ENCODE results near the gene ASGR1. TPM values are rescaled to one million over a fixed set of nuclear protein-coding genes. Genes with fewer than 3 reads are reported as not detected.
A peak's percentile ranks its signal among the peaks of the same experiment; 100 is the strongest.

ASGR1 gene
- total RNA-seq, 1 experiment from 2014 or later: 1.3 TPM

- TF ChIP-seq REST (IDR thresholded peaks at IDR 0.05; ENCODE audit: insufficient read depth in 1 of 2, low read depth in 2 of 2, low read length in 1 of 2) (no peak), POLR2AphosphoS5 (IDR thresholded peaks at IDR 0.05; ENCODE audit: low read depth, low read length) (no peak), SIN3A (IDR thresholded peaks at IDR 0.05; ENCODE audit: borderline replicate concordance, insufficient read depth, low read depth, low read length) (no peak), CTCF (IDR thresholded peaks at IDR 0.05) (no peak), TCF7L2 (IDR thresholded peaks at IDR 0.05; ENCODE audit: low read depth, low read length) (no peak)
- intact Hi-C loops (cut with micrococcal nuclease; ENCODE audit: unreplicated experiment) (no loop called here), in situ Hi-C loops (cut with HindIII; ENCODE audit: low pct_unique_long_range_greater_than_20kb, low sequenced_read_pairs) (no loop called here)
- CTCF ChIA-PET: no interaction called here
- Histone ChIP-seq H3K4me3 (ENCODE audit: low read depth in 2 of 2, low read length in 2 of 2) (peak overlapping the region in 1 of 2 experiments; percentile 16; a peak in 1 of 4 replicates), H3K27ac (ENCODE audit: low read length) (no peak overlapping the region), H3K4me1 (ENCODE audit: control insufficient read depth, insufficient read depth, low read length) (no peaks in the 10 kb centered on the region), H3K36me3 (ENCODE audit: control insufficient read depth, insufficient read depth, low read length) (peaks cover 4% of the 10 kb centered on the region), H3K27me3 (ENCODE audit: control insufficient read depth, insufficient read depth, low read length) (no peaks in the 10 kb centered on the region), H3K9me3 (ENCODE audit: control insufficient read depth, insufficient read depth, low read depth, low read length) (no peaks in the 10 kb centered on the region)
- no peak for DNase-seq (ENCODE audit: low read depth, low spot score)
- no TSS peak for BruUV-seq (replicated peaks)
- ATAC-seq: no peak
- POLR2A ChIA-PET: no interaction called here
Observed at GRCh38 chr17:7204828-7205461, 25.8 kb upstream of the ASGR1 start.

- TF ChIP-seq REST (IDR thresholded peaks at IDR 0.05; ENCODE audit: insufficient read depth in 1 of 2, low read depth in 2 of 2, low read length in 1 of 2) (no peak), POLR2AphosphoS5 (IDR thresholded peaks at IDR 0.05; ENCODE audit: low read depth, low read length) (no peak), CTCF (IDR thresholded peaks at IDR 0.05) (no peak), TCF7L2 (IDR thresholded peaks at IDR 0.05; ENCODE audit: low read depth, low read length) (no peak), SIN3A (IDR thresholded peaks at IDR 0.05; ENCODE audit: borderline replicate concordance, insufficient read depth, low read depth, low read length) (no peak)
- no peak overlapping the region for H3K27ac ChIP-seq (ENCODE audit: low read length)
- in situ Hi-C loops (cut with HindIII; ENCODE audit: low pct_unique_long_range_greater_than_20kb, low sequenced_read_pairs): no loop called here
Observed at GRCh38 chr17:7204336-7204735, 25.2 kb upstream of the ASGR1 start.

More at GRCh38 chr17:7204336-7204735, 25.2 kb upstream of the ASGR1 start:
- intact Hi-C loops (cut with micrococcal nuclease; ENCODE audit: unreplicated experiment): no loop called here
- no peaks in the 10 kb centered on the region for H3K27me3 ChIP-seq (ENCODE audit: control insufficient read depth, insufficient read depth, low read length)
- H3K4me3 ChIP-seq (ENCODE audit: low read depth in 2 of 2, low read length in 2 of 2): no peak overlapping the region; a peak in 1 of 4 replicates
- BruUV-seq (replicated peaks): no TSS peak
- POLR2A ChIA-PET: no interaction called here
- H3K4me1 ChIP-seq (ENCODE audit: control insufficient read depth, insufficient read depth, low read length): no peaks in the 10 kb centered on the region
- CTCF ChIA-PET: no interaction called here
- H3K36me3 ChIP-seq (ENCODE audit: control insufficient read depth, insufficient read depth, low read length): peaks cover 4% of the 10 kb centered on the region
- H3K9me3 ChIP-seq (ENCODE audit: control insufficient read depth, insufficient read depth, low read depth, low read length): no peaks in the 10 kb centered on the region
- no peak for ATAC-seq
- no peak for DNase-seq (ENCODE audit: low read depth, low spot score)
